Keratinocyte (primary cell): ENCODE data around the gene GPATCH1. TPM values are rescaled to one million over a fixed set of nuclear protein-coding genes. Genes with fewer than 3 reads are reported as not detected.

Experiments used
- DNase-seq: peaks from one replicate; pipeline ENCODE4 v3.0.0-alpha.2; 2011; ENCODE audit warnings: low read depth, missing footprints, low spot score
- FAIRE-seq: peaks from 2 replicates; lab custom pipeline; 2011; peaks lifted over from hg19 to GRCh38; lab: Jason Lieb, UNC
- H2AFZ ChIP-seq: 2 replicates; pipeline ENCODE4 v1.6.0; 2012; ENCODE audit warnings: low read length, control low read depth, inconsistent platforms; ENCODE audit not compliant: control insufficient read depth
- H3K27ac ChIP-seq: 2 replicates; pipeline ENCODE4 v1.5.1; 2011; ENCODE audit warnings: low read length; ENCODE audit not compliant: control insufficient read depth, insufficient read depth
- H3K27me3 ChIP-seq: 3 replicates; pipeline ENCODE4 v1.6.0; 2011; ENCODE audit warnings: low read length; ENCODE audit not compliant: control insufficient read depth, insufficient read depth; ENCODE audit errors: extremely low read depth
- H3K36me3 ChIP-seq, 2 experiments: 2 replicates in 1 of 2; 3 replicates in 1 of 2; pipeline ENCODE4 v1.5.1; 2011; ENCODE audit warnings: low read length in 2 of 2, mild to moderate bottlenecking in 1 of 2; ENCODE audit not compliant: control insufficient read depth in 2 of 2, insufficient read depth in 2 of 2; ENCODE audit errors: extremely low read depth in 1 of 2
- H3K4me1 ChIP-seq: 3 replicates; pipeline ENCODE4 v1.5.1; 2011; ENCODE audit warnings: low read length; ENCODE audit not compliant: control insufficient read depth, insufficient read depth; ENCODE audit errors: extremely low read depth
- H3K4me2 ChIP-seq: 3 replicates; pipeline ENCODE4 v1.6.0; 2011; ENCODE audit warnings: low read depth, low read length; ENCODE audit not compliant: control insufficient read depth, insufficient read depth; ENCODE audit errors: extremely low read depth
- H3K4me3 ChIP-seq, 3 experiments: fragments of 200-600 bp in 1 of 3; sonication (generic) in 1 of 3; 2 replicates in 2 of 3; 3 replicates in 1 of 3; pipeline ENCODE4 v1.5.1; 2011 to 2016; ENCODE audit warnings: low read length in 3 of 3, mild to moderate bottlenecking in 3 of 3, control low read depth in 2 of 3, inconsistent platforms in 1 of 3, low read depth in 1 of 3, mixed read lengths in 1 of 3, mixed run types in 1 of 3, moderate library complexity in 1 of 3; ENCODE audit not compliant: control insufficient read depth in 2 of 3, insufficient read depth in 2 of 3; ENCODE audit errors: extremely low read depth in 1 of 3
- H3K79me2 ChIP-seq: 2 replicates; pipeline ENCODE4 v1.6.0; 2012; ENCODE audit warnings: low read length; ENCODE audit not compliant: control insufficient read depth, insufficient read depth
- H3K9ac ChIP-seq: 3 replicates; pipeline ENCODE4 v1.6.0; 2011; ENCODE audit warnings: low read length; ENCODE audit not compliant: control insufficient read depth, insufficient read depth; ENCODE audit errors: extremely low read depth
- H3K9me1 ChIP-seq: 3 replicates; pipeline ENCODE4 v1.6.0; 2011; ENCODE audit warnings: low read length; ENCODE audit not compliant: control insufficient read depth, insufficient read depth; ENCODE audit errors: extremely low read depth
- H3K9me3 ChIP-seq: 2 replicates; pipeline ENCODE4 v1.5.1; 2012; ENCODE audit warnings: low read depth, low read length; ENCODE audit not compliant: control insufficient read depth
- H4K20me1 ChIP-seq: 3 replicates; pipeline ENCODE4 v1.6.0; 2011; ENCODE audit warnings: low read length; ENCODE audit not compliant: control insufficient read depth, insufficient read depth; ENCODE audit errors: extremely low read depth
- CTCF ChIP-seq, 3 experiments: IDR thresholded peaks in 1 of 3; conservative IDR thresholded peaks in 1 of 3; optimal IDR thresholded peaks in 1 of 3; 2 replicates in 2 of 3; 3 replicates in 1 of 3; pipeline versions ENCODE3 to v1.5.1; 2011; ENCODE audit warnings: low read length in 3 of 3, mild to moderate bottlenecking in 3 of 3, moderate library complexity in 2 of 3, control low read depth in 1 of 3, inconsistent platforms in 1 of 3; ENCODE audit not compliant: insufficient read depth in 2 of 3; ENCODE audit errors: extremely low read depth in 1 of 3
- EZH2 ChIP-seq: IDR thresholded peaks from one replicate; pipeline ENCODE4 v1.6.1; 2012; ENCODE audit warnings: inconsistent platforms, mild to moderate bottlenecking, low read length, moderate library complexity
- dilution Hi-C: fragments of 300-500 bp; cut with MboI; formaldehyde crosslinking; loops from one replicate; pipeline ENCODE4 v1.7.0; 2020; ENCODE audit warnings: low sequenced_read_pairs; ENCODE audit not compliant: extremely low pct_ligation_motif_present
- polyA plus RNA-seq, 5 experiments: library from polyadenylated mRNA; depleted of rRNA in 3 of 5; stranded (reverse) in 3 of 5; stranded (forward) in 1 of 5; unstranded in 1 of 5; fragments of >200 nt; gene quantifications; 1 replicate in 1 of 5; 2 replicates in 3 of 5; 3 replicates in 1 of 5; pipeline versions ENCODE4 v1.2.1 to v1.2.3, GENCODE V29; 2011 to 2012; ENCODE audit warnings: missing spikeins in 2 of 5, low read depth in 1 of 5, low replicate concordance in 1 of 5

The GPATCH1 gene
- polyA plus RNA-seq, 1 donor (not counting 4 experiments of a cell fraction or from before 2014, with no cell fraction given): 5.8 TPM

GRCh38 chr19:33175156-33175782 lies 94.3 kb downstream of the GPATCH1 start:
- FAIRE-seq: no peak
- H3K27me3 ChIP-seq: no peaks in the 10 kb centered on the region
- no peaks in the 10 kb centered on the region for H3K9me3 ChIP-seq
- TF ChIP-seq EZH2: no peak
- no peak for TF ChIP-seq CTCF (optimal IDR thresholded peaks at IDR 0.05 in 1 of 3, IDR thresholded peaks at IDR 0.05 in 1 of 3, conservative IDR thresholded peaks at IDR 0.05 in 1 of 3; ENCODE audit: extremely low read depth in 1 of 3, insufficient read depth in 2 of 3, low read length in 3 of 3)
- H2AFZ ChIP-seq: no peak overlapping the region
- no peak overlapping the region for H3K4me2 ChIP-seq
- dilution Hi-C loops: no loop called here
- no peaks in the 10 kb centered on the region for H4K20me1 ChIP-seq
- H3K4me3 ChIP-seq: no peak overlapping the region
- H3K79me2 ChIP-seq: peaks cover 4% of the 10 kb centered on the region
- H3K9me1 ChIP-seq: no peaks in the 10 kb centered on the region
- no peak for DNase-seq
- H3K9ac ChIP-seq: no peak overlapping the region
- peaks cover 12% of the 10 kb centered on the region for H3K4me1 ChIP-seq
- H3K27ac ChIP-seq: no peak overlapping the region
- H3K36me3 ChIP-seq: no peaks in the 10 kb centered on the region

GRCh38 chr19:33175886-33176669 lies 95.1 kb downstream of the GPATCH1 start:
- TF ChIP-seq EZH2: no peak
- TF ChIP-seq CTCF (optimal IDR thresholded peaks at IDR 0.05 in 1 of 3, IDR thresholded peaks at IDR 0.05 in 1 of 3, conservative IDR thresholded peaks at IDR 0.05 in 1 of 3; ENCODE audit: extremely low read depth in 1 of 3, insufficient read depth in 2 of 3, low read length in 3 of 3): no peak
- FAIRE-seq: no peak
- Histone ChIP-seq H3K4me3 (peak overlapping the region; percentile 71 to 88 (median 76)), H3K4me2 (peak overlapping the region; percentile 90), H3K27ac (peak overlapping the region; percentile 80), H3K4me1 (peaks cover 12% of the 10 kb centered on the region), H3K36me3 (no peaks in the 10 kb centered on the region), H3K9me1 (no peaks in the 10 kb centered on the region), H3K9me3 (no peaks in the 10 kb centered on the region), H4K20me1 (no peaks in the 10 kb centered on the region), H3K9ac (peak overlapping the region; percentile 90), H3K27me3 (no peaks in the 10 kb centered on the region), H3K79me2 (peaks cover 4% of the 10 kb centered on the region), H2AFZ (peak overlapping the region; percentile 90)
- dilution Hi-C loops: no loop called here
- DNase-seq: no peak
